ENCODE measurements around the gene DNM3. TPM values are rescaled to one million over a fixed set of nuclear protein-coding genes. Genes with fewer than 3 reads are reported as not detected.

Gene DNM3
- total and polyA plus RNA-seq, 4 donors = 2.1 to 16.3 (median 5.6) TPM

- H3K4me1 ChIP-seq (ENCODE audit: control insufficient read depth in 5 of 5, insufficient read depth in 5 of 5, low read length in 5 of 5) = peaks cover 4 to 13% (median 6%) of the 10 kb centered on the region in 5 donors
- WGBS, 2 donors = 87 to 92% methylated on average over 3 of the region's 3 CpGs
- no peaks in the 10 kb centered on the region for H3K27me3 ChIP-seq (ENCODE audit: control insufficient read depth in 3 of 3, insufficient read depth in 3 of 3, low read length in 2 of 3)
- H3K27ac ChIP-seq (ENCODE audit: low read depth in 1 of 2, low read length in 1 of 2) = no peak overlapping the region
- no peaks in the 10 kb centered on the region for H3K9me3 ChIP-seq (ENCODE audit: control insufficient read depth in 4 of 4, insufficient read depth in 3 of 4, low read length in 3 of 4)
- no peak for TF ChIP-seq CTCF (IDR thresholded peaks at IDR 0.05; ENCODE audit: control extremely low read depth, extremely low read depth)
- DNase-seq (no peak), ATAC-seq (ENCODE audit: insufficient read depth, low FRiP score) (no peak)
- H3K4me3 ChIP-seq = no peak overlapping the region
- H3K36me3 ChIP-seq (ENCODE audit: control insufficient read depth in 4 of 4, insufficient read depth in 4 of 4, low read length in 4 of 4) = peaks cover 0 to 5% (median 3%) of the 10 kb centered on the region in 4 donors
- no peak overlapping the region for H3K9ac ChIP-seq (ENCODE audit: insufficient read depth in 1 of 2, low read length in 2 of 2)
Observed at GRCh38 chr1:172446547-172446946, 605.2 kb downstream of the DNM3 start.

DNA sequence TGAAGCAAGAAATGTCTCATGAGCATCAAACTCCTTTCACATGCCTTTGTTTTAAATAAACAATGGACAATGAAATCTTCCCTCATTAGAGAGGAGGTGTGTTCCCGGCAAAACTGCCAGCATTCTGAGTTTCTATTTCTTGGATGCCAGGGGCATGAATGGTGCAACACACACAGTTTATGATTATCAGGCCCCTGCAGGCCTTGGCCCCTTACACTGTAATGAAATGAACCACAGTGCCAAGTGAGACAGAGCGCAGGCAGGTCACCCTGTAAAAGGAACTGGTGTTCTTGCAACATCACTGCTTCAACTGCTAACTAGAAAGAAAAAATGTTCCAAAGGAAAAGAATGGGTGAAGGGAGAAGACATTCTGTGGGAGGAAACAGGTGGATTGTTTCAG, 606.3 kb downstream of the DNM3 start:
- DNase-seq = no peak
- no peak for TF ChIP-seq CTCF (IDR thresholded peaks at IDR 0.05; ENCODE audit: control extremely low read depth, extremely low read depth)
- peaks cover 0 to under 1% (median 0%) of the 10 kb centered on the region in 4 donors for H3K36me3 ChIP-seq (ENCODE audit: control insufficient read depth in 4 of 4, insufficient read depth in 4 of 4, low read length in 4 of 4)
- no peak overlapping the region for H3K9ac ChIP-seq (ENCODE audit: insufficient read depth in 1 of 2, low read length in 2 of 2)
- no peak overlapping the region for H3K27ac ChIP-seq (ENCODE audit: low read depth in 1 of 2, low read length in 1 of 2)
- H3K4me1 ChIP-seq (ENCODE audit: control insufficient read depth in 5 of 5, insufficient read depth in 5 of 5, low read length in 5 of 5) = peaks cover 3 to 11% (median 6%) of the 10 kb centered on the region in 5 donors
- no peaks in the 10 kb centered on the region for H3K9me3 ChIP-seq (ENCODE audit: control insufficient read depth in 4 of 4, insufficient read depth in 3 of 4, low read length in 3 of 4)
- ATAC-seq (ENCODE audit: insufficient read depth, low FRiP score) = no peak
- H3K27me3 ChIP-seq (ENCODE audit: control insufficient read depth in 3 of 3, insufficient read depth in 3 of 3, low read length in 2 of 3) = no peaks in the 10 kb centered on the region
- H3K4me3 ChIP-seq = no peak overlapping the region
- 21 to 40% methylated on average over 2 of the region's 2 CpGs for WGBS, 2 donors

GRCh38 chr1:172448995-172449584, 607.8 kb downstream of the DNM3 start:
- 57 to 68% methylated on average over 6 of the region's 6 CpGs for WGBS, 2 donors
- H3K9me3 ChIP-seq (ENCODE audit: control insufficient read depth in 4 of 4, insufficient read depth in 3 of 4, low read length in 3 of 4) = no peaks in the 10 kb centered on the region
- H3K27me3 ChIP-seq (ENCODE audit: control insufficient read depth in 3 of 3, insufficient read depth in 3 of 3, low read length in 2 of 3) = no peaks in the 10 kb centered on the region
- H3K27ac ChIP-seq (ENCODE audit: low read depth in 1 of 2, low read length in 1 of 2) = no peak overlapping the region
- DNase-seq (no peak), ATAC-seq (ENCODE audit: insufficient read depth, low FRiP score) (no peak)
- no peak for TF ChIP-seq CTCF (IDR thresholded peaks at IDR 0.05; ENCODE audit: control extremely low read depth, extremely low read depth)
- H3K4me1 ChIP-seq (ENCODE audit: control insufficient read depth in 5 of 5, insufficient read depth in 5 of 5, low read length in 5 of 5) = peaks cover 0 to 6% (median 4%) of the 10 kb centered on the region in 5 donors
- no peak overlapping the region for H3K4me3 ChIP-seq
- no peaks in the 10 kb centered on the region for H3K36me3 ChIP-seq (ENCODE audit: control insufficient read depth in 4 of 4, insufficient read depth in 4 of 4, low read length in 4 of 4)
- no peak overlapping the region for H3K9ac ChIP-seq (ENCODE audit: insufficient read depth in 1 of 2, low read length in 2 of 2)

All from lung (tissue), 12 donors.